GM12873 (cell line): ENCODE measurements around the gene DFFB.
A peak's percentile ranks its signal among the peaks of the same experiment; 100 is the strongest.

Experiments used
- TF ChIP-seq, protein P1 (sequence below): IDR thresholded peaks from 2 replicates; pipeline ENCODE4 v1.5.1; 2012; ENCODE audit warnings: low read depth, mild to moderate bottlenecking, moderate library complexity, low read length, control low read depth; ENCODE audit not compliant: insufficient read depth; ENCODE audit errors: missing control alignments

Gene DFFB

DNA sequence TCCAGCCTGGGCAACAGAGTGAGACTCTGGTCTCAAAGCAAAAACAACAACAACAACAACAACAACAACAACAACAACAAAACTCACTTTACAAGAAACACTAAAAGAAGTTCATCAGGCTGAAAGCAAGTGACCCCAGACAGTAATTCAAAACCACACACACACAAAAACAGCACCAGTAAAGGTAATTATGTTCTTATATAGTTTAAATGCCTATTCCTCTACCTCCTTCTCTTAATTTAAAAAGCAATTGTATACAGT lies 41.1 kb downstream of the DFFB start:
- TF ChIP-seq, protein P1, sequence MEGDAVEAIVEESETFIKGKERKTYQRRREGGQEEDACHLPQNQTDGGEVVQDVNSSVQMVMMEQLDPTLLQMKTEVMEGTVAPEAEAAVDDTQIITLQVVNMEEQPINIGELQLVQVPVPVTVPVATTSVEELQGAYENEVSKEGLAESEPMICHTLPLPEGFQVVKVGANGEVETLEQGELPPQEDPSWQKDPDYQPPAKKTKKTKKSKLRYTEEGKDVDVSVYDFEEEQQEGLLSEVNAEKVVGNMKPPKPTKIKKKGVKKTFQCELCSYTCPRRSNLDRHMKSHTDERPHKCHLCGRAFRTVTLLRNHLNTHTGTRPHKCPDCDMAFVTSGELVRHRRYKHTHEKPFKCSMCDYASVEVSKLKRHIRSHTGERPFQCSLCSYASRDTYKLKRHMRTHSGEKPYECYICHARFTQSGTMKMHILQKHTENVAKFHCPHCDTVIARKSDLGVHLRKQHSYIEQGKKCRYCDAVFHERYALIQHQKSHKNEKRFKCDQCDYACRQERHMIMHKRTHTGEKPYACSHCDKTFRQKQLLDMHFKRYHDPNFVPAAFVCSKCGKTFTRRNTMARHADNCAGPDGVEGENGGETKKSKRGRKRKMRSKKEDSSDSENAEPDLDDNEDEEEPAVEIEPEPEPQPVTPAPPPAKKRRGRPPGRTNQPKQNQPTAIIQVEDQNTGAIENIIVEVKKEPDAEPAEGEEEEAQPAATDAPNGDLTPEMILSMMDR, result no peak

DNA sequence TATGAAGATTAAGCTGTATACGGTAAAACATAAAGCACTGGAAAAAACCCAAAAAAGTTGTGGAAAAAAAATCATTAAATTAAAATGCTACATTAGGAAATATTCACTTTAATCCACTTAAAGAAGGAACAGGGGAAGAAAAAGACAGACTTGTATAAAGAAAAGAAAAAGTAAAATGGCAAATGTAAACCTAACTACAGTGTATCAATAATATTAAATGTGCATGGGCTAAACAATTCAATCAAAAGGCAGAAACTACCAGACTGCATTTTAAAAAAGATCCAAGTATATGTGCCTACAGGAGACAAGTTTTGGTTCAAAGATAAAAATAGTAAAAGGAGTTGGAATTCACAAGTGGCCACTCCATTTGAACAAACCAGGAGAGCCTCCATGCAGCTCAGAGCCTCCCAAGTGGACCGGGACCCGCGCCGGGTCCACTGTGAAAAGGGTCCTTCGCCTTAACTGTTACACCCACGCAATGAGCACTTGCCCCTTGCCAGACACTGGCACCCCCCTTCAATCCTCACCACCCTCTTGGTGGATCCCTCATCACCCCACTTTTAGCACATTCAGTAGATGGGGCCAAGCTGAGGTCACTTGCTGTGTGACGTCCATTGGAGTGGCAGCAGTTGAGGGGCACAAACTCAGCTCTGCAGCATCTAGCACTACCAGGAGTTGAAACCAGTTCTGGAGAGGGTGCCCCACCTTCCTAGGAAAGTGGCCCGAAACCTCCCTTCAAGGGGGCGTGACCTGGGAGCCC lies 41.9 kb downstream of the DFFB start:
- TF ChIP-seq, protein P1, result no peak

DNA sequence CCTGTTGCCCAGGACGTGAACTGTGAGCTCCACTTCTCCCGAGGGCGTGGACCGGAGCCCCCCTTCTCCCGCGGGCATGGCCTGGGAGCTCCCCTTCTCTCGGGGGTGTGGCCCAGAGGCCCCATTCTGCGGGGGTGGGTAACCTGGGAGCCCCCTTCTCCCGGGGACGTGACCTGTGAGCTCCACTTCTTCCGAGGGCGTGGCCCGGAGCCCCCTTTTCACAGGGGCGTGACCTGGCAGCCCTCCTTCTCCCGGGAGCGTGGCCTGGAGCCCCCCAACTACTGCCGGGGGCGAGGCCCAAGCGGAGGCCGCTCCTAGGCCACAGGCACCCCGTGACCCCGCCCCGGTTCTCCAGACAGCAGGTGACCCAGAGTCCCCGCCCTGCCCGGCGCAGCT lies 42.5 kb downstream of the DFFB start:
- TF ChIP-seq, protein P1, result peak; percentile 37

DNA sequence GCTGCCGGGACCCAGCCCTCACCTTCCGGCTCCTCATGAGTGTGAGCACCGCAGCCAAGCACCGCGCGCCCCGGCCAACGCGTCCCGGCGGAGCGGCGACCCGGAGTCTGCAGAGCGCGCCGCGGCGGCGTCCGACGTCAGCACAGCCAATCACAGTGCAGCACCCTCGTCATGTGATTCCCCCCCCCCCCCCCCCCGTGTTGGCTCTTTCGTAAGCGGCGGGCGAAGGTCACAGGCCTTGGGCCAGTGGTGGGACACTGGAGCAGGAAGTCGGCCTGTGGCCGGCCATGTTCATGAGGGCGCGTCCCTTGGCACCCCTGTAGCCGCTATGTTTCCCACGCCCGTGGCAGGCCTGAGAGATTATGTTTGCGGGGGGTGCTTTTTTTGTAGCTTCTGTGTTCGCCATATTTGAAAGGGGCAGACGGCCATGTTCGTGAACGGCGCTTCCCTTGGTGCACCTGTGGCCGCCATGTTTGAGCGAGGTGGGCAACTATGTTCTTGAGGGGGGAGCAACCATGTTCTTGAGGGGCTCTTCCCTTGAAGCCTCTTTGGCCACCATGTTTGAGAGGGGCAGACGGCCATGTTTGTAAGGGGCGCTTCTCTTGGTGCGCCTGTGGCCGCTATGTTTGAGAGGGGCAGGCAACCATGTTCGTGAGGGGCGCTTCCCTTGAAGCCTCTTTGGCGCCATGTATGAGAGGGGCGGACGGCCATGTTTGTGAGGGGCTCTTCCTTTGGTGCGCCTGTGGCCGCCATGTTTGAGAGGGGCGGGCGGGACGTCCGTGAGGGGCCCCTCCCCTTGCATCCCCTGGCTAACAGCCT lies 43.1 kb downstream of the DFFB start, which contains the start of gene C1orf174:
Gene C1orf174, minus strand, starts transcription at position 123 of the 819 bp plus-strand sequence. Its CDS starts 86 bp downstream, at position 37.
- TF ChIP-seq, protein P1, result no peak

DNA sequence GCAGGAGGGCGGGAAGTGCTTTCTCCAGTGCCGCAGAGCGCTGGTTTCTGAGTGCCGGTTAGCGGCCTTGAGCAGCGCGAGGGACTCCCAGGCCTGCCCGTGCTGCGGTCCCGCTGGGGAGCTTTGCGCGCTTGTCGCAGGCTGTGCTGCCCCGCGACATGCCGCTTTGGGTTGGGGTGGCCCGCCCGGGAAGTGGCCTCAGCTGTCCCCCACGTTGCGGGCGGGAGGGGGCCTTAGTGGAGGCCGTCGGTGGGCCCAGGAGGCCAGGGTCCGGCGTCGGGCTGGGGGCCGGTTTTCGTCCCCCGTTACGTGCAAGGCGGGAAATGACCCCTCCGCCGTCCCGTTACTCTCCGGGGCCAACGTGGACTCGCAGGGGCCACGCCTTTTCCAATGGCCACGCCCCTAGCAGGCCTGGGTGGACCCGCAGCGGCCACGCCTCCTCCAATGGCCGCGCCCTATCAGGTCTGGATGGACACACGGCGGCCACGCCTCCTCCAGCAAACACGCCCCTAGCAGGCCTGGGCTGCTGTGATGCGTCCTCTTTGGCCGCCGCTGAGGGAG lies 43.8 kb downstream of the DFFB start:
- TF ChIP-seq, protein P1, result no peak

DNA sequence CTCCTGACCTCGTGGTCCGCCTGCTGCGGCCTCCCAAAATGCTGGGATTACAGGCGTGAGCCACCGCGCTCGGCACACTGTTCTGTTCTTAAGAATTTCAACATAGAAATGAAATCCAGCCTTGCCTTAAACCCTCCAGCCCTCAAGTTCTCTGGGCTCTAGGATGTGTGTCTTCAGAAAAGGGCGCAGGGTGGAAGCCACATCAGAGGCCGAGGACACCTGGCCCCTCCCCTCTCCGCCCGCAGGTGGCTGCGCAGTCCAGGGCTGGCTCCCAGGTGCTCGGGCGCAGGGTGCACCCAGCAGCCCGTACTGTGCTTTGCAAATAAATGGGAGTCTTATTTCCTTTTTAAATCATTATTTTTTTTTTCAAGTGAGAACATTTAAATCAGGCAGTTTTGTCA lies 44.8 kb downstream of the DFFB start:
- TF ChIP-seq, protein P1, result no peak

DNA sequence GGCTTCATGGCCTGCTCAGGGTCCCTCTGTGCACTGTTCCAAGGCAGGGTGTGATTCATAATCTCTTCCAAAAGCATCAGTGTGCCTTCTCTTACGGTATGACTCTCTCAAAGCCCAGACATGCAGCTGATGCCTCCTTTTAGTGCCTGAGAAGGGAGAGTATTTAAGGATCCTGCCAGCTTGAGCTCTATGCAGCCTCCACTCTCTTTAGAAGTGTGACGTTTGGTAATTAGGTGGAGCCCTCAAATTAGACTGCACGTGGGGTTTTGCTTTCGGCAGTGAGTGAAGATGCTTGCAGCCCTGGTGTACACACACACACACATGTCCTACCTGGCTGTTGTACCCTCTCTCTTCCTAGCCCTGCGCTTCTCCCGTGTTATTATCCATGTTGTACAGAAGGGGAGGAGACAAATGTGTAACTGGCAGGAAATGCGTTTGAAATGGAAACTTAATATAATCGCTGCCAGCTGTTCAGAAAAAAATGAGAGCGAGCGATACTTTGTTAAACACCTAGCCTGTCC lies 45.4 kb downstream of the DFFB start:
- TF ChIP-seq, protein P1, result no peak
